IMR-90 (cell line): ENCODE measurements around the gene MAP2K5. TPM values are rescaled to one million over a fixed set of nuclear protein-coding genes. Genes with fewer than 3 reads are reported as not detected.

Experiments used
- ATAC-seq: fragments of 200-7000 bp; cut with Tn5 transposase; 2 replicates; pipeline ENCODE4 v1.9.1; 2020; ENCODE audit warnings: low read depth, mild to moderate bottlenecking, moderate library complexity
- BruUV-seq: library from RNA; stranded (reverse); fragments of 400-500 nt; replicated peaks from 2 replicates; lab custom pipeline; 2021; lab: Mats Ljungman, UMichigan
- CTCF ChIA-PET: fragments of 300-600 bp; formaldehyde crosslinking; extraction: SDS; loops from one replicate; lab custom pipeline; 2021; ENCODE audit warnings: antibody characterized with exemption; lab: Yijun Ruan, JAX
- POLR2A ChIA-PET: fragments of 300-600 bp; sonication (Branson Sonifier 250); formaldehyde crosslinking; loops from one replicate; lab custom pipeline; 2022; ENCODE audit warnings: antibody characterized with exemption; ENCODE audit not compliant: unreplicated experiment; lab: Charles Lee
- DNase-seq: peaks from one replicate; pipeline ENCODE4 v3.0.0; 2013
- H2AFZ ChIP-seq: replicated peaks from 2 replicates; pipeline ENCODE3; 2013; ENCODE audit warnings: low read length, mild to moderate bottlenecking; ENCODE audit not compliant: poor library complexity
- H2AK5ac ChIP-seq: 2 replicates; pipeline ENCODE4 v1.6.1; 2013; ENCODE audit warnings: low read depth, low read length, inconsistent platforms
- H2AK9ac ChIP-seq: replicated peaks from 2 replicates; pipeline ENCODE3; 2013; ENCODE audit warnings: mild to moderate bottlenecking, low read depth, low read length, moderate library complexity; ENCODE audit not compliant: poor library complexity
- H2BK120ac ChIP-seq: 2 replicates; pipeline ENCODE4 v1.6.1; 2013; ENCODE audit warnings: low read depth, low read length, inconsistent platforms
- H2BK15ac ChIP-seq: 3 replicates; pipeline ENCODE4 v1.6.1; 2013; ENCODE audit warnings: low read depth, low read length, inconsistent platforms
- H2BK20ac ChIP-seq: 2 replicates; pipeline ENCODE4 v1.6.1; 2013; ENCODE audit warnings: low read depth, mild to moderate bottlenecking, inconsistent platforms, low read length, moderate library complexity
- H2BK5ac ChIP-seq: 2 replicates; pipeline ENCODE4 v1.6.1; 2013; ENCODE audit warnings: mild to moderate bottlenecking, low read depth, low read length, inconsistent platforms; ENCODE audit not compliant: poor library complexity, severe bottlenecking
- H3K14ac ChIP-seq: replicated peaks from 2 replicates; pipeline ENCODE4 v1.6.1; 2013; ENCODE audit warnings: low read depth, low read length, inconsistent platforms
- H3K18ac ChIP-seq: 2 replicates; pipeline ENCODE4 v1.6.1; 2013; ENCODE audit warnings: low read depth, low read length, control low read depth
- H3K23ac ChIP-seq: 2 replicates; pipeline ENCODE4 v1.6.1; 2013; ENCODE audit warnings: low read depth, low read length, inconsistent platforms
- H3K27ac ChIP-seq: 2 replicates; pipeline ENCODE4 v1.5.1; 2013; ENCODE audit warnings: mild to moderate bottlenecking, control low read depth, low read length; ENCODE audit not compliant: insufficient read depth
- H3K27me3 ChIP-seq: 2 replicates; pipeline ENCODE4 v1.6.1; 2013; ENCODE audit warnings: low read length; ENCODE audit not compliant: control insufficient read depth, insufficient read depth
- H3K36me3 ChIP-seq: 2 replicates; pipeline ENCODE4 v1.6.1; 2013; ENCODE audit warnings: low read length, mixed read lengths; ENCODE audit not compliant: control insufficient read depth, insufficient read depth
- H3K4ac ChIP-seq: 2 replicates; pipeline ENCODE4 v1.6.1; 2013; ENCODE audit warnings: low read depth, low read length, inconsistent platforms
- H3K4me1 ChIP-seq: 2 replicates; pipeline ENCODE4 v1.6.1; 2013; ENCODE audit warnings: low read length, mixed read lengths; ENCODE audit not compliant: control insufficient read depth, insufficient read depth
- H3K4me2 ChIP-seq: 2 replicates; pipeline ENCODE4 v1.6.1; 2013; ENCODE audit warnings: low read depth, mild to moderate bottlenecking, control low read depth, low read length, moderate library complexity
- H3K4me3 ChIP-seq: 2 replicates; pipeline ENCODE4 v1.5.1; 2013; ENCODE audit warnings: low read depth, mild to moderate bottlenecking, control low read depth, low read length, moderate library complexity; ENCODE audit not compliant: insufficient read depth
- H3K56ac ChIP-seq: 2 replicates; pipeline ENCODE4 v1.6.1; 2013; ENCODE audit warnings: low read length, inconsistent platforms; ENCODE audit not compliant: insufficient read depth; ENCODE audit errors: extremely low read depth
- H3K79me1 ChIP-seq, 2 experiments: 2 replicates each; pipeline ENCODE4 v1.6.1; 2013; ENCODE audit warnings: low read length in 2 of 2, inconsistent platforms in 1 of 2, low read depth in 1 of 2
- H3K9ac ChIP-seq: 2 replicates; pipeline ENCODE4 v1.6.1; 2013; ENCODE audit warnings: low read depth, low read length, control low read depth
- H3K9me1 ChIP-seq: 2 replicates; pipeline ENCODE4 v1.6.1; 2013; ENCODE audit warnings: low read length, inconsistent platforms; ENCODE audit not compliant: insufficient read depth
- H3K9me3 ChIP-seq: 2 replicates; pipeline ENCODE4 v1.6.1; 2013; ENCODE audit warnings: low read length; ENCODE audit not compliant: control insufficient read depth, insufficient read depth
- H4K20me1 ChIP-seq: 2 replicates; pipeline ENCODE4 v1.6.1; 2013; ENCODE audit warnings: low read length, inconsistent platforms; ENCODE audit not compliant: insufficient read depth
- H4K5ac ChIP-seq: 2 replicates; pipeline ENCODE4 v1.6.1; 2013; ENCODE audit warnings: mild to moderate bottlenecking, low read depth, low read length, control low read depth
- H4K8ac ChIP-seq, 2 experiments: 2 replicates each; pipeline ENCODE4 v1.6.1; 2013; ENCODE audit warnings: low read depth in 2 of 2, low read length in 2 of 2, control low read depth in 1 of 2, inconsistent platforms in 1 of 2
- H4K91ac ChIP-seq: 2 replicates; pipeline ENCODE4 v1.6.1; 2013; ENCODE audit warnings: low read depth, low read length, inconsistent platforms; ENCODE audit not compliant: insufficient read depth
- BHLHE40 ChIP-seq: fragments of 150-350 bp; IDR thresholded peaks from 2 replicates; pipeline ENCODE4 v1.6.1; 2016; ENCODE audit warnings: mild to moderate bottlenecking, low read depth, low read length
- CEBPB ChIP-seq: IDR thresholded peaks from 2 replicates; pipeline ENCODE4 v1.6.1; 2012; ENCODE audit warnings: low read depth, low read length, improper control_type of control experiment
- CHD1 ChIP-seq: IDR thresholded peaks from 2 replicates; pipeline ENCODE4 v1.6.1; 2012; ENCODE audit warnings: low read depth, low read length, improper control_type of control experiment
- ELK1 ChIP-seq: fragments of 150-350 bp; IDR thresholded peaks from 2 replicates; pipeline ENCODE4 v1.6.1; 2016; ENCODE audit warnings: low read depth, mild to moderate bottlenecking, low read length, moderate library complexity, borderline replicate concordance
- FOS ChIP-seq: fragments of 150-350 bp; IDR thresholded peaks from 2 replicates; pipeline ENCODE4 v1.6.1; 2016; ENCODE audit warnings: low read depth, low read length
- MAFK ChIP-seq: IDR thresholded peaks from 2 replicates; pipeline ENCODE4 v1.6.1; 2012; ENCODE audit warnings: low read depth, low read length, improper control_type of control experiment
- MAZ ChIP-seq: IDR thresholded peaks from 2 replicates; pipeline ENCODE4 v1.6.1; 2012; ENCODE audit warnings: low read depth, mild to moderate bottlenecking, low read length, improper control_type of control experiment, moderate library complexity, borderline replicate concordance
- MXI1 ChIP-seq: IDR thresholded peaks from 2 replicates; pipeline ENCODE4 v1.6.1; 2012; ENCODE audit warnings: low read depth, mild to moderate bottlenecking, low read length, moderate library complexity, borderline replicate concordance
- NFE2L2 ChIP-seq: fragments of 150-350 bp; IDR thresholded peaks from 2 replicates; pipeline ENCODE4 v1.6.1; 2016; ENCODE audit warnings: low read depth, mild to moderate bottlenecking, low read length
- POLR2A ChIP-seq: IDR thresholded peaks from 2 replicates; pipeline ENCODE4 v1.6.1; 2012; ENCODE audit warnings: mild to moderate bottlenecking, low read depth, low read length
- RAD21 ChIP-seq: IDR thresholded peaks from 2 replicates; pipeline ENCODE4 v1.6.1; 2012; ENCODE audit warnings: low read length, improper control_type of control experiment
- RFX5 ChIP-seq: IDR thresholded peaks from 2 replicates; pipeline ENCODE4 v1.8.0; 2012; ENCODE audit warnings: low read depth, mild to moderate bottlenecking, low read length, moderate library complexity
- SMC3 ChIP-seq: fragments of 150-350 bp; IDR thresholded peaks from 2 replicates; pipeline ENCODE4 v1.6.1; 2016; ENCODE audit warnings: low read depth, mild to moderate bottlenecking, antibody characterized with exemption, low read length, moderate library complexity
- USF2 ChIP-seq: fragments of 150-350 bp; IDR thresholded peaks from 2 replicates; pipeline ENCODE4 v1.6.1; 2017; ENCODE audit warnings: mild to moderate bottlenecking, antibody characterized with exemption, low read length, low read depth
- WGBS, 2 experiments: methylation state at CpG; one replicate each; pipeline versions ENCODE4 v1.1.5 to v1.1.7; 2013; ENCODE audit warnings: missing lambda C conversion rate in 2 of 2; ENCODE audit not compliant: insufficient read length in 1 of 2; ENCODE audit errors: extremely low coverage in 2 of 2; 5-methylcytosine and 5-hydroxymethylcytosine counted together
- dilution Hi-C: fragments of 300-500 bp; cut with HindIII; formaldehyde crosslinking; loops from one replicate; pipeline ENCODE4 v1.14.3; 2018; ENCODE audit warnings: low sequenced_read_pairs; ENCODE audit not compliant: unreplicated experiment
- in situ Hi-C: fragments of 300-500 bp; cut with MboI; formaldehyde crosslinking; loops from 3 replicates; pipeline ENCODE4 v1.14.3; 2019; ENCODE audit warnings: low sequenced_read_pairs, inconsistent platforms, mixed read lengths
- intact Hi-C: fragments of 100-400 bp; cut with micrococcal nuclease; formaldehyde crosslinking; loops from 2 replicates; pipeline ENCODE4 v1.10.0; 2022
- polyA plus RNA-seq, 3 experiments: library from polyadenylated mRNA; depleted of rRNA; stranded (reverse); fragments of >200 nt; gene quantifications; 2 replicates each; pipeline ENCODE4 v1.2.3, GENCODE V29; 2012; ENCODE audit warnings: low replicate concordance in 1 of 3
- total RNA-seq: library from RNA; depleted of rRNA; stranded (reverse); fragments of >200 nt; gene quantifications from 2 replicates; pipeline ENCODE4 v1.2.3, GENCODE V29; 2012
- TF ChIP-seq, protein P1 (sequence below): conservative IDR thresholded peaks from 2 replicates; pipeline ENCODE4 v1.5.1; 2012; ENCODE audit warnings: mild to moderate bottlenecking, low read depth, low read length, improper control_type of control experiment

The MAP2K5 gene
- total and polyA plus RNA-seq, 2 of the 4 experiments (the other 2 are of a cell fraction), result 1.6 to 6.1 TPM

DNA sequence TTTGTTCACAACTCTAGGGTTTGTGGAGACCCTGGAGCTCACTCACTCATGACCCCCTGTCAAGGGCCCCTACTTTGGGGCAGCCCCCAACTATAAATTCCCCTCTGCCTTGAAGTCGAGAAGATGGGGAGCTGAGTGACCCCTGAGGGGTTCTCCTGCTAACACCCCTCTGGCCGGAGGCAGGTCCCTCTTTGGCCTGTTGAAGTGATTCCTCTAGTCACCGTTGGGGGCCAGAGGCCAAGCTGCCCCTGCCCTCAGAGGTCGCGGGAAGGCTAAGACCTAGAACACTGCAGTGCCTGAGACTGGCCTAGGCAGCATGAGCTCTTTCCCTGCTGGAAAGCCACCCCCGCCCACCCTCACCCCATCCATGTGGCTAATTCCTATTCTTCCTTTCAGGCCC, 267.4 kb downstream of the MAP2K5 start:
- Histone ChIP-seq H3K27me3 (peaks cover 15% of the 10 kb centered on the region), H3K36me3 (peaks cover 2% of the 10 kb centered on the region; the same call in 1 of the 2 replicates), H3K23ac (no peak overlapping the region), H3K18ac (no peak overlapping the region), H2AK9ac (no peak overlapping the region), H2BK20ac (no peak overlapping the region), H4K8ac (no peak overlapping the region), H4K20me1 (no peaks in the 10 kb centered on the region), H3K4ac (no peak overlapping the region), H3K9ac (no peak overlapping the region), H2BK120ac (no peak overlapping the region), H2AFZ (no peak overlapping the region), H2BK15ac (no peak overlapping the region), H4K5ac (no peak overlapping the region), H2BK5ac (no peak overlapping the region), H3K14ac (no peak overlapping the region), H3K9me3 (no peaks in the 10 kb centered on the region; the same call in 1 of the 2 replicates), H3K56ac (no peak overlapping the region), H3K4me2 (no peak overlapping the region), H3K4me3 (no peak overlapping the region), H2AK5ac (no peak overlapping the region), H3K79me1 (no peaks in the 10 kb centered on the region), H3K4me1 (no peaks in the 10 kb centered on the region), H3K27ac (no peak overlapping the region), H3K9me1 (no peaks in the 10 kb centered on the region), H4K91ac (no peak overlapping the region)
- CTCF ChIA-PET, result no interaction called here
- intact Hi-C loops (no loop called here), dilution Hi-C loops (no loop called here), in situ Hi-C loops (no loop called here)
- ATAC-seq, result no peak
- DNase-seq, result no peak
- TF ChIP-seq CEBPB (no peak), SMC3 (no peak), POLR2A (no peak), ELK1 (no peak), FOS (no peak), BHLHE40 (no peak), MAZ (no peak), CHD1 (no peak), MAFK (no peak), NFE2L2 (no peak), RAD21 (no peak), RFX5 (no peak), MXI1 (no peak), USF2 (no peak)
- TF ChIP-seq, protein P1, sequence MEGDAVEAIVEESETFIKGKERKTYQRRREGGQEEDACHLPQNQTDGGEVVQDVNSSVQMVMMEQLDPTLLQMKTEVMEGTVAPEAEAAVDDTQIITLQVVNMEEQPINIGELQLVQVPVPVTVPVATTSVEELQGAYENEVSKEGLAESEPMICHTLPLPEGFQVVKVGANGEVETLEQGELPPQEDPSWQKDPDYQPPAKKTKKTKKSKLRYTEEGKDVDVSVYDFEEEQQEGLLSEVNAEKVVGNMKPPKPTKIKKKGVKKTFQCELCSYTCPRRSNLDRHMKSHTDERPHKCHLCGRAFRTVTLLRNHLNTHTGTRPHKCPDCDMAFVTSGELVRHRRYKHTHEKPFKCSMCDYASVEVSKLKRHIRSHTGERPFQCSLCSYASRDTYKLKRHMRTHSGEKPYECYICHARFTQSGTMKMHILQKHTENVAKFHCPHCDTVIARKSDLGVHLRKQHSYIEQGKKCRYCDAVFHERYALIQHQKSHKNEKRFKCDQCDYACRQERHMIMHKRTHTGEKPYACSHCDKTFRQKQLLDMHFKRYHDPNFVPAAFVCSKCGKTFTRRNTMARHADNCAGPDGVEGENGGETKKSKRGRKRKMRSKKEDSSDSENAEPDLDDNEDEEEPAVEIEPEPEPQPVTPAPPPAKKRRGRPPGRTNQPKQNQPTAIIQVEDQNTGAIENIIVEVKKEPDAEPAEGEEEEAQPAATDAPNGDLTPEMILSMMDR, result no peak
- WGBS, 2 experiments, result 91% methylated on average over 4 of the region's 6 CpGs; no CpG with 5 or more reads in 1 of the 2 experiments
- POLR2A ChIA-PET, result no interaction called here
- BruUV-seq, result no TSS peak
